Activated CD4-positive, CD25-positive, alpha-beta regulatory T cell treated with anti-CD3 and anti-CD28 coated beads, Interleukin-2, amount 50 U/mL, for 72 hours (primary cell): ENCODE measurements around the gene KRTAP26-1.

ENCODE experiments used
- DNase-seq: peaks from one replicate; pipeline ENCODE4 v3.0.0; 2021

KRTAP26-1 gene, protein sequence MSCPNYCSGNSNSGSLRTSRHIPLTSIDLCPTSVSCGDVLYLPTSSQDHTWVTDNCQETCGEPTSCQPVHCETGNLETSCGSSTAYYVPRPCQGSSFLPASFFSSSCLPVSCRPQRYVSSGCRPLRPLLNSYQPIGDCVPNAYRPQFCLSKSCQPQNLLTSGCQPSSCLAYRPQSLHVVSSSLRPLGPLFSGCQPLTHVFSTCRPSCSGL

DNA sequence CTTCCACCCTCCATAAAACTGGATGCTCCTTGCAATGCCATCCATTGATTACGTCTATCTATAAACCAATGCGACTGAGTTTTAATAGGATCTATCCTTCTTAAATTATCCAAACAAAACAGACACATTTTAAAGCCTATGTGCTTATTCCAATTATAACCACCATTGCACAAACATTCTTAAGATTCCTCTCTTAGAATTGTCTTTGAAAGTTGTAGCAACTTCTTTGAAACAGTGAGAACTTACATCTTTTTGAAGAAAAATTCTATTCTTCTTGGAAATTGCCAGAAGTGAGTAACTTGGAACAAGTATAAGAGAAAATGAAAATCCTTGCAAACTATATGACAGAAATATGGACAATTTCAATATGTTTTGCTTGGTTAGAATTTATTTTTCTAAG lies at the start of gene KRTAP26-1:
Gene KRTAP26-1, minus strand, starts transcription at position 101 of the 400 bp plus-strand sequence. CDS start 280 bp downstream, outside the sequence.
- DNase-seq, result no peak

DNA sequence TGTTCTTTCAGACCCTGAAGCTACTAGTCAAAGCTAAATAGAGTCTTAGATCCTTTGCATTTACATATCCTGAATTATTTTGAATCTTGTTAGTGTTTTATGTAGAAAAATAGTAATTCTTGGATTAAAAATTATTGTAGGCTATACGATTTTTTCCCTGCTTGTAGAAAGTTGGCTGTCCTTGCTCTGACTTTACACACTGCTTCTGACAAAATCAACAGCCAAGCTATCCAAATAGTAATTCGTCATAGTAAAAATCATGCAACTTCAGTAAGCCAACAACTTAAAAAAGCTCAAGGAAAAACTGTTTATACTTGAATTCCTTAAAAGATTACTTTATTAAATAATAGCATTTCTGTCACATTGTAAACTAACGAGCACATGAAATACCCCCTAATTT lies 35.8 kb upstream of the KRTAP26-1 start:
- no peak for DNase-seq

DNA sequence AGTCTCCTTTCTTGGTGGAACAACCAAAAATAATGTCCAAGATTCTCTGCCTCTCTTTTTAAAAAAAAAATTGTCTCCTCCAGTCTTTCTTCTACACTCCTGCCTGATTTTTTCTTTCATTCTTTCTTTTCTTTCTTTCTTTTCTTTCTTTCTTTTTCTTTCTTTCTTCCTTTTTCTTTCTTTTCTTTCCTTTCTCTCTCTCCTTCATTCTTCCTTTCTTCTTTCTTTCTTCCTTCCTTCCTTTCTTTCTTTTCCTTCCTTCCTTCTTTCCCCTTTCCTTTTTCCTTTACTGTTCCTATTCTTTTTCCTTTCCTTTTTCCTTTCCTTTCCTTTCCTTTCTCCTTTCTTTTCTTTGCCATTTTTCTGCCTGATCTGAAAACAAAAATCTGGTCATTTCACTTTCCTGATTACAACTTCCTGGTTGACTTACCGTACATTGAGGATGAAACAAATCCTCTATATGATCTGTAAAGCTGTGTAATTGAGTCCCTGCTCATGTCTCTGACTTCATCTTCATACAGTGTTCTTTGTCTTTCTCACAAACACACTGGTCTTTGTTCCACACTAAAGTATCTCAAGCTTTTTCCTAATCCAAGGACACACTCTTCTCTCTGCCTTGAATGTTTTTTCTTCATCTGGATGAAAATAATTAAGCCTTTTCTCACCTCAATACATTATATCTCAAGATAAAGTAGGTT lies 34.3 kb upstream of the KRTAP26-1 start:
- no peak for DNase-seq

DNA sequence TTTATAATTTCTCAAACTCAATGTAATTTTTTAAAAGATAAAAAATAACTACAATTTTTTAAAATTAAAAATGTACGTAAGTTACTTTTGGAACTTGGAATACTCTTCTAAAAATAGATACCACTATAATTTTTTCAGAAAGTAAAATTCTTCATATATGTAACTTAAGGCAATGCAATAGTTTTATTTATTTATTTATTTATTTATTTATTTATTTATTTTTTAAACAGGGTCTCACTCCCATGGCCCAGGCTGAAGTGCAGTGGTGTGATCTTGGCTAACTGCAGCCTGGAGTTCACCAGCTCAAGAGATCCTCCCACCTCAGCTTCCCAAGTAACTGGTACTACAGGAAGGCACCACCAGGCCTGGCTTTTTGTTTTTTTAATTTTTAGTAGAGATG lies 31.4 kb upstream of the KRTAP26-1 start:
- no peak for DNase-seq

DNA sequence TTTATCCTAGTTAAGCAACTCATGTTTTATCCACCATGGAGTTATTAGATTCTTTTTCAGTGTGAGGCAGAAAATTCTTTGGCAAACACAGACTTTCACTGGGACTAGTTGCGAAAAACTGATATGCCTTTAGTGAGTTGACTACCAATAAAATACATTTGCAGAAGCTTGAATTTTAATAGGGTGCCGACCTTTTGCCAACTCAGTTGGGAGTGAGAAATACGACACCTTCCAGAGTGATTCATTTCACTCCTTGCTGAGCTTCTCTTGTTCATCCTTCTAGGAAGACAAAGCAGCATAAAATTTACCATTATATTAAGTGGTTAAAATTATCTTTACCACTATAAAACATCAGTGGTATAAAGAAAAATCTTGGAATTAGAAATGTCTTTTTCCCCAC lies 29.5 kb upstream of the KRTAP26-1 start:
- DNase-seq, result no peak

DNA sequence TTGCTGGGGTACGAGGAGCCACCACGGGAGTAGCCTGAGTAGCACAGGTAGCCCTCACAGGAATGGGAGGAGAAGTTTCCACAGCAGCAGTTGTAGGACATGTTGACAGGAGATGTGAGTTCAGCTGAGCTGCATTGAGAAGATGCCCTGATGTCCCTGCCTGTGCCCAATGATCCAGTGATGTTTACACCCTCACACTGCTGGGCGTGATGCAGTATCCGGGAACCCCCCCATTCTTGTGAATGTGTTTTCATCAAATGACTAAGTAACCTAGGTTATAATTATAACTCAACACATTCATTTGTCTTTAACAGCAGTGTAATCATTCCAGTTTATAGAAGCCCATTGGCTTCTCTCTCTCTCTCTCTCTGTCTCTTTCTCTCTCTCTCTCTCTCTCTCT lies 28.4 kb upstream of the KRTAP26-1 start, which contains the start of gene KRTAP23-1:
Gene KRTAP23-1, minus strand, starts transcription at position 101 of the 400 bp plus-strand sequence. Its CDS starts 0 bp downstream, at position 101.
- DNase-seq, result no peak

DNA sequence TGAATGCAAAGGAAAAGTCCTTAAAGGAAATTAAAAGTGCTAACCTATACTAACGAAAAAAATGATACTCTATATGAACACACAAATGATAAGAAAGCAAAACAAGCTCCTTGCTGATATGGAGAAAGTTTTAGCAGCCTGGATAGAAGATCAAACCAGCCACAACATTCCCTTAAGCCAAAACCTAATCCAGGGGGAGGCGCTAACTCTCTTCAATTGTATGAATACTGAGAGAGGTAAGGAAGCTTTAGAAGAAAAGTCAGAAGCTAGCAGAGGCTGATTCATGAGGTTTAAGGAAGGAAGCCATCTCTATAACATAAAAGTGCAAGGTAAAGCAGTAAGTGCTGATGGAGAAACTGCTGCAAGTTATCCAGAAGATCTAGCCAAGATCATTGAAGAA lies 24.9 kb upstream of the KRTAP26-1 start:
- DNase-seq, result no peak

DNA sequence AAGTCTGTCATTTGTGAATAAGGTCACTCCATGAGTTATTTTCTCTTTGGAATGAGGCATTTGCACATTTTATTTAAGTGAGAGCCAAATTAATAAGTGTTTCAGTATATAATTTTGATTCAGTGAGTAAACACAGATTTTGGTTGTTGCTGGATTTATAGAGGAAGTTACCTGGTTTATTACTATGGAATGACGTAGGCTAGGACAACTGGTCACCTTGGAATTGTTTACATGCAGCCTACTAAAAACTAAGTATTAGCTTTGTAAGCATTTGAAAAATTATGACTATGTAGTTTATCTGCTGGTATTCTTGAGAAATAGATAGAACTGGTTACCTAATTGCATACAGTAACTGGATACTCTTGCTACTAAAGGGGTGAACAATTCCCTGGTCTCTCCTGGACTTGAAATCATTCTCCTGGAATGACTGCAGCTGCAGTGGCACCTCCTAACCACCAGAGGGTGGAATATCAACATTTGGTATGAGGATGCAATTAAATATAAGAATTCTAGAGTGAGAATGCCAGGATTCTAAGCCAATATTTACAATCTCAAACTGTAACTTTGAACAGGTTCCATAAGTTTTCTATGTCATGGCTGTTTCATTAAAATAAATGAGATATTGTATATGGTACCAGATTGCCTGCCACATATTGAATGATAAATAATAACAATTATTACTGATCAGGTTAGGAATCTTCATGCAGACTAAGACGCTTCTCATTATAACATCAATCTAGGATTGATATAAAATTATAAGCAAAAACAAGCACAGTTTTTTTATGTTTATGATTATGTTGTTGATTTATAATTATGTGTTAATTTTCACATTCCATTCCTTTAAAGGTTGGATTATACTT lies 20.8 kb upstream of the KRTAP26-1 start:
- DNase-seq, result no peak

DNA sequence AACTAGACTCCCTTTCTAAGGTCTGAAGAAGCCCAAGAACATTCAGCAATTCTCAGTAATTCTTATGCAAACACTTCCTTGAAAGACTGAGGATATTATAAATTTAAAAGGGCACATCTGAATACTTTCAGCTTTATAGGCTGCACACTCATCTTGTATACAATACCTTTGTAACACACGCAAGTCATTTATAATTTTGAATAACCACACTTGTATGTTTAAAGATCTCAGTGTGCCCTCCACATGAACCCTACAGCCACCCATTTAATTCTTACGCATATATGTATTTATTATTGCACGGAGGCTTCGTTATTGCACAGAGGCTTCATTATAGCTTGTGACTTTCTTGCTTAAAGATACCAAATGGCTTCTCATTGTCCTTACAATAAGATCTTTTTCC lies 18.6 kb upstream of the KRTAP26-1 start:
- no peak for DNase-seq

DNA sequence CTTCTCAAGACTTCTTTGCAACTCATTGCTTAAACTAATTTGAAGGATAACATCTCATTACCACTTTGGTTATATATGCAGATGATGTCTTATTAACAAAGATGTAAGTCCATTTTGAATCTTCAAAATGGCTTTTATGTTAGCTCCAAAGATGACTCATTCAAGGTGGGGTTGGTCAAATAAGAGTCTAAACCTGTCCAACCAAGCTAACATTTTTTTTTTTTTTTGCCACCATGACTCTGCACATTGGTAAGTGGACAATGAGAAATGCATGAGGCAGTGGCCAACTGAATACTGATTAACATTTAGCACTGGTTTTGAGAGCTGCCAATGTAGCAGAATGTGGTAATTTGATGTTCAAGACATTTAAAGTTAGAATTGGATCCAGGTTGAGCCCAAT lies 17.7 kb upstream of the KRTAP26-1 start:
- DNase-seq, result no peak

DNA sequence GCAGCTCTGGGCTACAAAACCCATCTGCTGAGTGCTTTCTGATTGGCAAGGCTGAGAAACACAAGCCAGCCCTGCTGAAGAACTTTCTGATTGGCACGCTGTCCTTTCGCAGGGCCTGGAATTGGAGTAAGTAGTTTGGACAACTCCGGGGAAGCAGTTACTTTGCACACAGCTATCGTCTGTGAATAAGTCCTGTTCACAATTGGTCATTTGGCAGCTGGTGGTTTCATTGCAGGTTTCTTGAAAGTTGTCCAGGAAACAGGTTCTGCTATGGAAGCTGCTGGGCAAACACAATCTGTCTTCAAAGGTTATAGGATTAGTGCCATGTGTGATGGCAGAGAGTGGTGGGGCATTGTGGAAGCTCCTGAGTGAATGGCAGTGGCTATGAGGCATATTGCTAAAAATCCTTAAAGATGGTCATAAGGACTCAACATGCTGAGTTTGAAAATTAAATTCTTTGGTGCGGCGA lies 17.2 kb upstream of the KRTAP26-1 start, which contains the start of gene KRTAP27-1:
Gene KRTAP27-1, minus strand, starts transcription at position 419 of the 469 bp plus-strand sequence. Its CDS starts 26 bp downstream, at position 393.
- no peak for DNase-seq

DNA sequence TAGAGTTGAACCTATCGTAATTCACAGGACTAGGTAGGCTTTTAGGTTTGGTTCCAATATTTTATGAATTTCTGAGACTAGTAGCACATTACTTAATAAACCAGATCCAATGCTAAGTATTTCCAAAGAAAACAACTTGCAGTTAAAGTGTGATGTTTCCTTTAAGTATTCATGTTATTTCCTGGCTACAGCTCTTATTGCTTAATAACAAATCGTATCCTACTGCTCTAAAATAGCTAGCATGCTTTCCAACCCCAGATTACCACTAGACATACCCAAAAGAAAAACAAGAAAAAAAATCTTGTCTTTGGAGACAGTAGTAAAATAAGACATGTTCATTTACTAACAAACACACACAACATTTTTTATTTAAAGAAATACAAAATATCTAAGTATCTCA lies 16.5 kb upstream of the KRTAP26-1 start:
- no peak for DNase-seq

DNA sequence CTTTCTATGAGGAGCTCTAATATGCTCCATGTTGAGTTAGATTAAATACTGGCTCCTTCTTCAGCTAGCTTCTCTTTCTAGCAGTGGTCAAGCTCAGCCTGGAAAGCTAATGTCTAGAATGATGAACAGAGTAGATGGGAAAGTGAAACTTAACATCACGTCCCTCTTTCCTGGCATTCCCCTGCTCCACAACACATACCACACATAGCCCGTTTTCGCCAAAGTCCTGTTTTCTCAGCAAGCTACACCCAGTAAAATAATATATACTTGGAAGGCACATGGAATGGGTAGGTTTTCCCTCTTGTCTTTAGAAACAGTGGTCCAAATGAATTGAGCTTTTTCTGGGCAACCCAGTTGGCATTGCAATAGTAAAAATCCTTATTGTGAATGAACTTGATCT lies 13.6 kb upstream of the KRTAP26-1 start:
- DNase-seq, result no peak

DNA sequence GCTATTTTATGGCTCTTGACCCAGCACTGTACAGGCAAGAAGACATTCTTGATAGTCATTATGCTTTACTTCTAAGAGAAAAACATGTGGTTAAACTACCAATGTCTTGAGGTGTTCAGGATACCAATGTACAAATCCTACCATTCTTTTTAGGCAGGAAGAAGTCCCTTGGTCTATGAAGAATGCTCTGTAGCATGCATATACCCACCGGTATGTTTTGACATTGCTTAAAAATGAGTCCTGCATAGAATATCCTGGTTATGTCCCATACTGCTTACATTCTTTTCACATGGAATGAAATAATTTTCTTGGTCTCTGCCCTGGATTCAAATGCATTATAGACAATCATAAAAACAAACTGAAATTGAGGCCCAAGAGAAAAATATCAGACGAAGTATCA lies 12.6 kb upstream of the KRTAP26-1 start:
- no peak for DNase-seq

DNA sequence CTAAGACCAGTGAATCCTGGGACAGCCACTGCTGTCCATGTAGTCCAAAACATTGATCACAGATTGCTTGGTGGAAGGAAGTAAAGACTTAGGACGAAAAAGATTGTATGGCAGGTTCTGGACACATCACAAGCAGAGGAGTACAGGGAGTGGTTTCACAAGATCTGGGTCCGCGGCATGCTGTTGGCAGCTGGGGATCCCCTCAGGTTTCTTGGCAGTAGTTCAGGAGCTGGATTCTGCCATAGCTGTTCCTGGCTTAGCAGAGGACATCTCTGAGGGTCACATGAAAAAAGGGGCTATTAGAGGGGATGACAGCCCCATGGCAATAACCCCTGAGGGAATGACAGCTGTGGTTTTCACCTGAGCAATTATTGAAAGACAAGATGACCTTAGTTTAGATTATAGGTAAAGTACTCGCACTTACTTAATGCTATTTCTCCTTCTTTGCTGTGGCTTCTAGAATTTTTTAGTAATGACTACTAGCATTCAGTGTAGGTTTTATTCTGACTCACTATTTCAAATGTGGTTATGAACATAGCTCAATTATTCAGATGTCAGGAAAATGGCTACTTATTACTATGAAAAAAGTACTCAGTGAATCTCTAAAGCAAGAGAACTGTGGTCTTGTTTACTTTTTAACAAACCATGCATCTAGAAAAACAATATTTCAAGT lies 9.2 kb upstream of the KRTAP26-1 start:
- no peak for DNase-seq

DNA sequence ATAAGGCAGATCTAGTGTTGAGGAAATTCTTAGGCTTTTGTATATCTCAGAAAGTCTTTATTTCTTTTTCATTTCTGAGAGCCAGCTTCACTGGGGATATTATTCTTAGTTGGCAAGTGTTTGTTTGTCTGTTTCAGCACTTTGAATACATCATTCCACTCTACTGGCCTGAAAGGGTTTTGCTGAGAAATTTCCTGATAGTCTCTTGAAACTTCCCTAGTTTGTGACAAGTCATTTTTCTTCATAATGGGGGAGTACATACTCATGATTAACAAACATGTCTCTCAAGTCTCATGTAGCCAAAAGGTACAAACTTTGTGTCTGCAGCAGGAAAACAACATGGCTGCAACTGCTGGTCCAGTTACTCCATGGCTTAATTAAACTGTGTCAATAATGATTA lies 6.3 kb upstream of the KRTAP26-1 start:
- no peak for DNase-seq

DNA sequence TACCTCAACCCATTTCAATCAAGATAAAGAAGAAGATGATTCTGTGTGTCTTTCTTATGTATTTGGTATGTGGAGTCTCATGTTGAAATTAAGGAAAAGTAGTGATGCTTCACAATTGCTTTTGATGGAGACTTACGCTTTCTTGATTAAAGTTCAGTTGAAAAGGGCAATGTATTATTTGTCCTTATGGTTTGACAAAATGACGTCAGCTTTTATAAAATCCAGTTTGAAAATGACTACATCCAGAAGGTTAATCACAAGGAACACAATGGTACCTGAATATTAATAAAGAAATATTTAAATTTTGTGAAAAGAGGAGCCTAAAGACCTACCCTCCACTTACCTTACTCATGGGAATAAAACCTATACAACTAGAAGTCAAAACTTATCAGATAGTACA lies 4.4 kb downstream of the KRTAP26-1 start:
- DNase-seq, result no peak

DNA sequence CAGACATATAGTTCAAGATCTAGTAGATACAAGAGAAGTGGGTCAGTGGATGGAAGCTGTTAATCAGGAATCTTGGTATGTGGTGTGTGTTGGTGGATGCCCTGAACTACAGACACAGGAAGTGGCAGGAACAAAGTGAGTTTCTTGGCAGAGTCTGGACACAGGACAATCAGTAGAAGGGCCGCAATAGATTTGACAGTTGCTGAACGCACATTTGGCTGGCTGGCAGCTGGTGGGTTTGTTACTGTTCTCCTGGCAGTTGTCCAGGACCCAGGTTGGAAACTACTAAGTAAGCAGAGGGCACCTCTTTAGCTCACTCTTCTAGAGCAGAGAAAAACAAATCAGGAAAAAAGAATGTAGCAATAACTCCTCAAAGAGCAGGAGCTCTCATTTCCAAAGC lies 13.2 kb downstream of the KRTAP26-1 start:
- no peak for DNase-seq

DNA sequence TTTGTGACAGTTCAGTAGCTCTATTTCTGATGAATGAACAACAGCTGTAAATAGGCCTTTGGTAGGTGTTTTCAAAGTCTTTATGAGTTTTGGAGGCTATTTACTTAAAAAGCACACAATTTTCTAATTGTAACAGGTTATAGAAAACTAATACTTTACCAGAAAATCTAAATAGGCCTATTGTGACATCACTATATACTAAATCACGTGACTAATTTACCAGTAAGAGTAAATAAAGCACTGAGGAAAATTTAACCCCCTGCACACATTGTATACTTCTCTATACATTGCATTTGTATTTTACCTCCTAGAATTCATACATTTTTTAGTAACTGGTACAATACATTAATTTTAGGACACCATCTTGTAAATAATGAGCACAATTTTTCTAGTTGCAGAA lies 15.0 kb downstream of the KRTAP26-1 start:
- no peak for DNase-seq

DNA sequence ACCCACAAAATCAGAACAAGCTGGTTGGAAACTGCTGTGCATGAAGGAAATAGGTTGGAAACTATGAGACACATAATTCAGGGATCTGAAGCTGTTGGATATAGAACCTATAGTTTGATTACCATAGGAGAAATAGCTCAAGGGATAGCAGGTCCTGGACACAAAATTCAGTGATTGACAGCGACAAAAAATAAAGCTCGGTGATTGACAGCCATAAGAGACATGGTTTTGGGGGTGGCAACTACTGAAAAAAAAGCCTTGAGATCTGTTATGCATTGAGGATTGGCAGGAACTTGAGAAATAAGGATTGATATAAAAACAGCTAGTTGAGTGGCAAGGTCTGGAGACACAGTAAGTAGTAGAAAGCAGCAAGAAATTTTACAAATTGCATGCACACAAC lies 30.9 kb downstream of the KRTAP26-1 start, which contains the start of gene KRTAP25-1:
Gene KRTAP25-1, minus strand, starts transcription at position 300 of the 400 bp plus-strand sequence. Its CDS starts 24 bp downstream, at position 276.
- DNase-seq, result no peak

DNA sequence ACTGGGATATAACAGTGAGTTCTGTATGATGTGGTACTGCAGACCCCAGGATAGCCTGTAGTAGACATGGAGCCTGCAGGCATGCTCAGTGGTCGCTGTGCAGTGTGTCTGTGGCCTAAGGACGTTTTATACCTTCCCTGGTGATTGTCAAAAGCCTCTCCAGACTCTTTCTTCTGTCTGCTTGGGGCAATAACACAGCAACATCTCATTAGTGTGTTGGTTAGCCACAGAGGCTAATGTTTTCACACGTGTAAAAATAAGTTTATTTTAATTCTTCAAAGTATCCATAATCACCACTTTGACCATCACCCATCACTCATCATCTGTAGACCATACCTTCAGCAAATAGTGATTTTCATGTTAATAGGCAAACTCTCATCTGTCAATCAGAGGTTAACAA lies 37.3 kb downstream of the KRTAP26-1 start, which contains the start of gene KRTAP24-1:
Gene KRTAP24-1, minus strand, starts transcription at position 101 of the 400 bp plus-strand sequence. Its CDS starts 18 bp downstream, at position 83.
- no peak for DNase-seq

DNA sequence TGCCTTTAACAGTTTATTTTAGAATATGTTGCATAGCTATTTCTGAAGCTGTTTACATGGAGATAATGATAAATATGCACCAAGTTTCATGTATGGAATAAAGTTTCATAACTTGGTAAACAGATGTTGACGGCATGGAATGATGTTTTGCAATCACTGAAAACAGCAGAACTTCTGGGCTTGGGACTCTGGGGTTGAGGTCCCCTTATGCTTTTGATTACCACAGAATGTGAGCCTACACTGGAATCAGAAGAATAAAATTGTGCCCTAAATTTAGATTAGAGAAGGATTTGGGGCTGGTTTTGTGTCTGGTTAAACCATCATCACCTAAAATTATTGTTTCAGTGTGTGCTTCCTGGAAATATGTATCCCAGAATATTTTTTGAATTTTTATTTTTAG lies 48.5 kb downstream of the KRTAP26-1 start:
- DNase-seq, result no peak

DNA sequence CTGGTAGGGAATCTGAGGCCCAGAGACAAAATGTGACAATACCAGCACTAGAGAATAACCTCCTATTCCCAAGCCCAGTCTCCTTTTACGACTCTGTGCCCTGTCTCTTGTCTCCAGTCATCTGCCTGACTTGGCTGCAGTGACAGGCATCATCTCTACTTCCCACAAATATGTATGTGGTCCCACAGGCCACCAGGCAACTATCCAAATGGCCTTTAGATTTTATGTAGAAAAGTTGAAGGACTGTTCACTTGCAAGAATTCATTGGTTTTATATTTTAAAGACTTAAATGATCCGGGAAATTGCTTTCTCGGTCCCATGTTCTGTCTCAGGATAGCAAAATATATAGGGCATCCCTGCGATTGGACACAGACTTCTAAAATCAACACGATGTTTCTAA lies 49.0 kb downstream of the KRTAP26-1 start:
- no peak for DNase-seq
